H9 (cell line): ENCODE data around the gene EFNA1. TPM values are rescaled to one million over a fixed set of nuclear protein-coding genes. Genes with fewer than 3 reads are reported as not detected.

Source experiments
- DNase-seq: peaks from one replicate; pipeline ENCODE4 v3.0.0-alpha.2; 2017
- H2AFZ ChIP-seq: one replicate; pipeline ENCODE4 v1.6.1; 2013; ENCODE audit warnings: mild to moderate bottlenecking, low read length, control low read depth, moderate library complexity
- H2AK5ac ChIP-seq: 2 replicates; pipeline ENCODE4 v1.6.1; 2013; ENCODE audit warnings: low read length, control low read depth, mixed read lengths; ENCODE audit not compliant: insufficient read length
- H2BK120ac ChIP-seq: one replicate; pipeline ENCODE4 v1.6.1; 2013; ENCODE audit warnings: low read depth, mild to moderate bottlenecking, low read length, control low read depth, inconsistent platforms; ENCODE audit not compliant: poor library complexity, severe bottlenecking
- H2BK12ac ChIP-seq: 2 replicates; pipeline ENCODE4 v1.6.1; 2013; ENCODE audit warnings: low read length, control low read depth, mixed read lengths, low read depth; ENCODE audit not compliant: insufficient read length
- H2BK15ac ChIP-seq: 2 replicates; pipeline ENCODE4 v1.6.1; 2013; ENCODE audit warnings: low read depth, low read length, control low read depth
- H2BK20ac ChIP-seq: one replicate; pipeline ENCODE4 v1.6.1; 2013; ENCODE audit warnings: low read depth, mild to moderate bottlenecking, low read length, control low read depth, inconsistent platforms; ENCODE audit not compliant: poor library complexity, severe bottlenecking
- H2BK5ac ChIP-seq: 2 replicates; pipeline ENCODE4 v1.6.1; 2013; ENCODE audit warnings: low read length, control low read depth, mixed read lengths; ENCODE audit not compliant: insufficient read length
- H3K14ac ChIP-seq: 2 replicates; pipeline ENCODE4 v1.6.1; 2013; ENCODE audit warnings: low read length, control low read depth; ENCODE audit not compliant: insufficient read depth
- H3K18ac ChIP-seq: 2 replicates; pipeline ENCODE4 v1.6.1; 2013; ENCODE audit warnings: low read depth, mild to moderate bottlenecking, mixed read lengths, low read length, control low read depth; ENCODE audit not compliant: insufficient read length
- H3K23ac ChIP-seq: 2 replicates; pipeline ENCODE4 v1.6.1; 2013; ENCODE audit warnings: low read length, control low read depth, mixed read lengths, low read depth; ENCODE audit not compliant: insufficient read length
- H3K23me2 ChIP-seq: 2 replicates; pipeline ENCODE4 v1.6.1; 2013; ENCODE audit warnings: low read depth, mild to moderate bottlenecking, mixed read lengths, low read length, control low read depth; ENCODE audit not compliant: insufficient read length, poor library complexity, severe bottlenecking
- H3K27ac ChIP-seq: 2 replicates; pipeline ENCODE4 v1.5.1; 2013; ENCODE audit warnings: low read length, control low read depth, mixed read lengths, low read depth; ENCODE audit not compliant: insufficient read length
- H3K27me3 ChIP-seq: 2 replicates; pipeline ENCODE4 v1.6.1; 2013; ENCODE audit warnings: low read length, control low read depth, inconsistent platforms; ENCODE audit not compliant: insufficient read depth
- H3K4ac ChIP-seq: 2 replicates; pipeline ENCODE4 v1.6.1; 2013; ENCODE audit warnings: low read depth, mild to moderate bottlenecking, control low read depth, inconsistent platforms, low read length, moderate library complexity
- H3K4me1 ChIP-seq: 2 replicates; pipeline ENCODE4 v1.6.1; 2013; ENCODE audit warnings: low read length, control low read depth, inconsistent platforms; ENCODE audit not compliant: insufficient read depth
- H3K4me2 ChIP-seq: 2 replicates; pipeline ENCODE4 v1.6.1; 2013; ENCODE audit warnings: low read length, control low read depth, mixed read lengths; ENCODE audit not compliant: insufficient read length, insufficient read depth
- H3K56ac ChIP-seq: 2 replicates; pipeline ENCODE4 v1.6.1; 2013; ENCODE audit warnings: low read depth, mild to moderate bottlenecking, mixed read lengths, low read length, control low read depth; ENCODE audit not compliant: insufficient read length
- H3K79me1 ChIP-seq: 2 replicates; pipeline ENCODE4 v1.6.1; 2013; ENCODE audit warnings: low read depth, mild to moderate bottlenecking, moderate library complexity, low read length, control low read depth, inconsistent platforms; ENCODE audit not compliant: insufficient read depth, poor library complexity, severe bottlenecking
- H3K79me2 ChIP-seq: 2 replicates; pipeline ENCODE4 v1.6.1; 2013; ENCODE audit warnings: low read length, control low read depth, inconsistent platforms; ENCODE audit not compliant: insufficient read depth
- H3K9ac ChIP-seq: 2 replicates; pipeline ENCODE4 v1.6.1; 2013; ENCODE audit warnings: low read length, control low read depth, mixed read lengths; ENCODE audit not compliant: insufficient read length; ENCODE audit errors: extremely low read depth
- H3K9me3 ChIP-seq: one replicate; pipeline ENCODE4 v1.6.1; 2013; ENCODE audit warnings: low read depth, low read length, inconsistent platforms; ENCODE audit not compliant: control insufficient read depth
- H3T11ph ChIP-seq: one replicate; pipeline ENCODE4 v1.6.1; 2013; ENCODE audit warnings: mild to moderate bottlenecking, low read length, control low read depth, inconsistent platforms
- H4K20me1 ChIP-seq: one replicate; pipeline ENCODE4 v1.6.1; 2013; ENCODE audit not compliant: control insufficient read depth, insufficient read length, insufficient read depth
- H4K5ac ChIP-seq: 2 replicates; pipeline ENCODE4 v1.6.1; 2013; ENCODE audit warnings: low read depth, mild to moderate bottlenecking, mixed read lengths, low read length, control low read depth; ENCODE audit not compliant: insufficient read length
- H4K8ac ChIP-seq: replicated peaks from 2 replicates; pipeline ENCODE4 v1.6.1; 2013; ENCODE audit warnings: low read length, control low read depth, mixed read lengths, low read depth; ENCODE audit not compliant: insufficient read length
- H4K91ac ChIP-seq: 2 replicates; pipeline ENCODE4 v1.6.1; 2013; ENCODE audit warnings: low read depth, mild to moderate bottlenecking, moderate library complexity, mixed read lengths, low read length, control low read depth; ENCODE audit not compliant: insufficient read length
- H3K27ac Mint-ChIP-seq, 3 experiments: 2 replicates in 2 of 3; 3 replicates in 1 of 3; pipeline ENCODE4 v1.8.0; 2020 to 2021; ENCODE audit warnings: mixed read lengths in 3 of 3, mild to moderate bottlenecking in 1 of 3, moderate library complexity in 1 of 3
- H3K27me3 Mint-ChIP-seq: 2 replicates; pipeline ENCODE4 v1.8.0; 2021; ENCODE audit warnings: low read depth, mild to moderate bottlenecking, moderate library complexity, mixed read lengths
- H3K36me3 Mint-ChIP-seq, 3 experiments: 2 replicates in 2 of 3; 3 replicates in 1 of 3; pipeline ENCODE4 v1.8.0; 2020 to 2021; ENCODE audit warnings: low read depth in 3 of 3, mixed read lengths in 3 of 3; ENCODE audit not compliant: insufficient read depth in 1 of 3
- H3K4me1 Mint-ChIP-seq, 2 experiments: 2 replicates each; pipeline ENCODE4 v1.8.0; 2020; ENCODE audit warnings: mixed read lengths in 2 of 2
- H3K4me3 Mint-ChIP-seq, 2 experiments: 2 replicates in 1 of 2; 3 replicates in 1 of 2; pipeline ENCODE4 v1.8.0; 2020 to 2021; ENCODE audit warnings: mild to moderate bottlenecking in 2 of 2, mixed read lengths in 2 of 2, moderate library complexity in 1 of 2
- H3K9me3 Mint-ChIP-seq, 2 experiments: 2 replicates in 1 of 2; 3 replicates in 1 of 2; pipeline ENCODE4 v1.8.0; 2020; ENCODE audit warnings: mild to moderate bottlenecking in 2 of 2, mixed read lengths in 2 of 2, moderate library complexity in 1 of 2
- WGBS: extraction: QIAGEN DNeasy Blood & Tissue Kit; methylation state at CpG from one replicate; pipeline ENCODE4 v1.1.7; 2013; ENCODE audit warnings: missing lambda C conversion rate, low lambda C conversion rate, mixed read lengths; ENCODE audit not compliant: insufficient read length; ENCODE audit errors: extremely low coverage; 5-methylcytosine and 5-hydroxymethylcytosine counted together
- total RNA-seq: library from RNA; stranded (reverse); gene quantifications from 2 replicates; pipeline ENCODE4 v1.2.1, GENCODE V29; 2021
- TF ChIP-seq, protein P1 (sequence below): fragments of 200-600 bp; sonication (generic); conservative IDR thresholded peaks from 3 replicates; pipeline ENCODE4 v1.8.0; 2021; ENCODE audit warnings: antibody characterized with exemption, mild to moderate bottlenecking

EFNA1 gene
- total RNA-seq, 1 experiment from 2014 or later = 1.4 TPM

DNA sequence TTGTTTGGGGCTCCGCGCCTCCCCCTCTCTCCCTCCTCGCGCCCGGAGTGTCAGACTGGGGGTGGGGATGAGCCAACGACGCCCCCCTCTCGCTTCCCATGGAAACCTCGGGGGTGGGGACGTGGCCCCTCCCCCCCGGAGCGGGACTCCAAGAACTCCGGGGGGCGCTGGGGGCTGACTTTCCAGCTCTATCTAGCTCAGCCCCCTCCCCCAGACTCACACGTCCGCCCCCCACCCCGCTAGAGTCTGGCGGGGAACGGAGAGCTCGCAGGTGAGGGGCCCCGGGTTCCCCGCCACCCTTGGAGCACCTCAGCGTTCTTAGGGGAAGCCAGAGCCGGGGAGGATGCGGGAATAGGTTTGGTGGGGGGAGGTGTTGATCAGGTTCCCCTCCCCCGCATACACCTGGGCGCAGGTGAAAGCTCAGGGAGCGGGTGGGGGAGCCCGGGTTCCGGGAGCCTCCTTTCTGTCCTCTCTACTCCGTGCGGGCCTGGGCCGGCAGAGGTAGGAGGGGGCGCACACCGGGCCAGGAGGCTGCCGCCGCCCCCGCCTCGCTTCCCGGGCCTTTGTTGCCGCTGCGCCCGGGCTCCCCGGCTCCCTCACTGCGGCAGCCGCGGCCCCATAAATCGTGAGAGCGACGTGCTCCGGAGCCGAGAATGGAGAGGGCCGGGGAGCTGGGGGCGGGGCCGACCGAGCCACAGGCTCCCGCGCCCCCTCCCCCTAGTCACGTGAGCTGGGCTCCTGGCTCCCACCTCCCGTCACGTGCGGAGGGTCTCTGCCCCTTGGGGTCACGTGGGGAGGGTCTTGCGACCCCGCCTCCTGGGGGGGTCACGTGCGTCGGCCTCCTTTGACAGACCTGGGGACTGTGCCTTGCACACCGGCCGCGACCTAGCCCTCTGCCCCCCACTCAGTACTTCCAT is 47.1 kb upstream of the EFNA1 start:
- Histone ChIP-seq H3K23me2 (peaks cover 23% of the 10 kb centered on the region), H2BK5ac (no peak overlapping the region), H3K9ac (no peak overlapping the region), H2BK15ac (no peak overlapping the region), H3K9me3 (no peaks in the 10 kb centered on the region), H3K18ac (no peak overlapping the region), H2BK120ac (no peak overlapping the region), H3K4ac (no peak overlapping the region), H3K79me1 (no peaks in the 10 kb centered on the region), H3T11ph (no peak overlapping the region), H3K56ac (no peak overlapping the region), H3K4me2 (peak overlapping the region; percentile 79), H3K4me1 (no peaks in the 10 kb centered on the region), H3K27me3 (peaks cover 51% of the 10 kb centered on the region), H4K91ac (no peak overlapping the region), H3K27ac (no peak overlapping the region), H3K23ac (no peak overlapping the region), H4K8ac (no peak overlapping the region), H3K14ac (no peak overlapping the region; the same call in 1 of the 2 replicates), H3K79me2 (no peaks in the 10 kb centered on the region), H4K5ac (no peak overlapping the region), H2AK5ac (no peak overlapping the region), H4K20me1 (no peaks in the 10 kb centered on the region), H2BK20ac (no peak overlapping the region), H2AFZ (no peak overlapping the region), H2BK12ac (no peak overlapping the region)
- peaks cover 83% of the 10 kb centered on the region for H3K27me3 Mint-ChIP-seq
- H3K9me3 Mint-ChIP-seq = peaks cover 0 to 6% of the 10 kb centered on the region in 2 experiments; a peak in 2 of 5 replicates
- peak overlapping the region; percentile 55 to 76 for H3K4me3 Mint-ChIP-seq
- peaks cover 32 to 52% of the 10 kb centered on the region in 2 experiments for H3K4me1 Mint-ChIP-seq
- WGBS = no CpG with 5 or more reads among the region's 71 CpGs
- DNase-seq = peak; percentile 93
- TF ChIP-seq, protein P1, sequence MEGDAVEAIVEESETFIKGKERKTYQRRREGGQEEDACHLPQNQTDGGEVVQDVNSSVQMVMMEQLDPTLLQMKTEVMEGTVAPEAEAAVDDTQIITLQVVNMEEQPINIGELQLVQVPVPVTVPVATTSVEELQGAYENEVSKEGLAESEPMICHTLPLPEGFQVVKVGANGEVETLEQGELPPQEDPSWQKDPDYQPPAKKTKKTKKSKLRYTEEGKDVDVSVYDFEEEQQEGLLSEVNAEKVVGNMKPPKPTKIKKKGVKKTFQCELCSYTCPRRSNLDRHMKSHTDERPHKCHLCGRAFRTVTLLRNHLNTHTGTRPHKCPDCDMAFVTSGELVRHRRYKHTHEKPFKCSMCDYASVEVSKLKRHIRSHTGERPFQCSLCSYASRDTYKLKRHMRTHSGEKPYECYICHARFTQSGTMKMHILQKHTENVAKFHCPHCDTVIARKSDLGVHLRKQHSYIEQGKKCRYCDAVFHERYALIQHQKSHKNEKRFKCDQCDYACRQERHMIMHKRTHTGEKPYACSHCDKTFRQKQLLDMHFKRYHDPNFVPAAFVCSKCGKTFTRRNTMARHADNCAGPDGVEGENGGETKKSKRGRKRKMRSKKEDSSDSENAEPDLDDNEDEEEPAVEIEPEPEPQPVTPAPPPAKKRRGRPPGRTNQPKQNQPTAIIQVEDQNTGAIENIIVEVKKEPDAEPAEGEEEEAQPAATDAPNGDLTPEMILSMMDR = no peak
- no peaks in the 10 kb centered on the region for H3K36me3 Mint-ChIP-seq
- H3K27ac Mint-ChIP-seq = no peak overlapping the region
